ENCODE measurements around the gene TTC9. TPM values are rescaled to one million over a fixed set of nuclear protein-coding genes. Genes with fewer than 3 reads are reported as not detected.

TTC9 gene
- total and polyA plus RNA-seq, 2 donors from 2014 or later, result 2.6 to 5.2 TPM

DNA sequence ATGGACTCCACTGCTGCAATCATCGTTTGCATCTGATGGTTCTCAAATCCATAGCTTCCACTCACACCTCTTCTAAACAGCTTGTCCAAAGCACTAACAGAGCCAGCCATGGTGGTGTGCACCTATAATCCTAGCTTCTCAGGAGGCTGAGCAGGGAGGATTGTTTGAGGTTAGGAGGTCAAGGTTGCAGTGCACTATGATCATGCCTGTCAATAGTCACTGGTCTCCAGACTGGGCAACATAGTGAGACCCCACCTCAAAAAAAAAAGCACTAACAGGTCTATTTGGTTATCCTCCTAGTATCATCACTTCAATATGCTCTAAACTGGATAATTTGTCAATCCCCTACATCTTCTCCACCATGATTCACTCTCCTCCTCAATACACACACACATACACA, 63.2 kb downstream of the TTC9 start:
- H3K9me3 ChIP-seq (ENCODE audit: control insufficient read depth in 2 of 3, insufficient read depth in 1 of 3, low read length in 3 of 3), result no peaks in the 10 kb centered on the region
- TF ChIP-seq, protein P1, sequence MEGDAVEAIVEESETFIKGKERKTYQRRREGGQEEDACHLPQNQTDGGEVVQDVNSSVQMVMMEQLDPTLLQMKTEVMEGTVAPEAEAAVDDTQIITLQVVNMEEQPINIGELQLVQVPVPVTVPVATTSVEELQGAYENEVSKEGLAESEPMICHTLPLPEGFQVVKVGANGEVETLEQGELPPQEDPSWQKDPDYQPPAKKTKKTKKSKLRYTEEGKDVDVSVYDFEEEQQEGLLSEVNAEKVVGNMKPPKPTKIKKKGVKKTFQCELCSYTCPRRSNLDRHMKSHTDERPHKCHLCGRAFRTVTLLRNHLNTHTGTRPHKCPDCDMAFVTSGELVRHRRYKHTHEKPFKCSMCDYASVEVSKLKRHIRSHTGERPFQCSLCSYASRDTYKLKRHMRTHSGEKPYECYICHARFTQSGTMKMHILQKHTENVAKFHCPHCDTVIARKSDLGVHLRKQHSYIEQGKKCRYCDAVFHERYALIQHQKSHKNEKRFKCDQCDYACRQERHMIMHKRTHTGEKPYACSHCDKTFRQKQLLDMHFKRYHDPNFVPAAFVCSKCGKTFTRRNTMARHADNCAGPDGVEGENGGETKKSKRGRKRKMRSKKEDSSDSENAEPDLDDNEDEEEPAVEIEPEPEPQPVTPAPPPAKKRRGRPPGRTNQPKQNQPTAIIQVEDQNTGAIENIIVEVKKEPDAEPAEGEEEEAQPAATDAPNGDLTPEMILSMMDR (IDR thresholded peaks at IDR 0.05; ENCODE audit: borderline replicate concordance, extremely low read depth, insufficient read depth), result no peak
- H3K9ac ChIP-seq (ENCODE audit: low read length in 3 of 3), result no peak overlapping the region
- no peaks in the 10 kb centered on the region for H3K36me3 ChIP-seq (ENCODE audit: control insufficient read depth in 2 of 3, insufficient read depth in 3 of 3, low read length in 3 of 3)
- no peak overlapping the region for H3K27ac ChIP-seq (ENCODE audit: low read depth in 2 of 2, low read length in 2 of 2)
- no peaks in the 10 kb centered on the region for H3K4me1 ChIP-seq (ENCODE audit: control insufficient read depth in 2 of 3, insufficient read depth in 2 of 3, low read depth in 1 of 3, low read length in 3 of 3)
- no peak for DNase-seq
- intact Hi-C loops (cut with DNase I), result loop anchor here (10.0 kb wide), 1 partner anchor 90 kb away; no protein-coding TSS in a partner anchor
- H3K4me3 ChIP-seq (ENCODE audit: low read length in 3 of 3), result no peak overlapping the region
- no peaks in the 10 kb centered on the region for H3K27me3 ChIP-seq (ENCODE audit: control insufficient read depth, insufficient read depth, low read length)
- FAIRE-seq, result no peak

DNA sequence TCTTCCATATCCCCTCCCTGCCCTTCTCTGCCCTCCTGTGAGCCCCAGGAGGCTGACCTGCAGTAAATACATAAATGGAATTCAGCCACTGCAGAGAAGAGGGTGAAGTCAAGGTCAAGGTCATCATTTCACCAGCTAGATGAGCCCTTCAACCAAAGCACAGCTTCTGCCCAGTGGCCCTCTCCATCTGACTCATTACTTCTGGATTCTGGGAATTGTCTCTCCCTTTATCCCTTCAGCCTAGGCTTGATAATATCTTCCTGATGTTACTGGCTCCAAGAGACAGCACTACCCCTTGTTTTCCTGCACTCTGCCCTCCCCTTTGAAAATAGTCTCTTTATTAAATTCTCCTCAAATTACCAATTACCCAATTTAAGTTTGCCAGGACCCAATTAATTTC, 64.5 kb downstream of the TTC9 start:
- intact Hi-C loops (cut with DNase I), result loop anchor here (10.0 kb wide), 1 partner anchor 91 kb away; no protein-coding TSS in a partner anchor

DNA sequence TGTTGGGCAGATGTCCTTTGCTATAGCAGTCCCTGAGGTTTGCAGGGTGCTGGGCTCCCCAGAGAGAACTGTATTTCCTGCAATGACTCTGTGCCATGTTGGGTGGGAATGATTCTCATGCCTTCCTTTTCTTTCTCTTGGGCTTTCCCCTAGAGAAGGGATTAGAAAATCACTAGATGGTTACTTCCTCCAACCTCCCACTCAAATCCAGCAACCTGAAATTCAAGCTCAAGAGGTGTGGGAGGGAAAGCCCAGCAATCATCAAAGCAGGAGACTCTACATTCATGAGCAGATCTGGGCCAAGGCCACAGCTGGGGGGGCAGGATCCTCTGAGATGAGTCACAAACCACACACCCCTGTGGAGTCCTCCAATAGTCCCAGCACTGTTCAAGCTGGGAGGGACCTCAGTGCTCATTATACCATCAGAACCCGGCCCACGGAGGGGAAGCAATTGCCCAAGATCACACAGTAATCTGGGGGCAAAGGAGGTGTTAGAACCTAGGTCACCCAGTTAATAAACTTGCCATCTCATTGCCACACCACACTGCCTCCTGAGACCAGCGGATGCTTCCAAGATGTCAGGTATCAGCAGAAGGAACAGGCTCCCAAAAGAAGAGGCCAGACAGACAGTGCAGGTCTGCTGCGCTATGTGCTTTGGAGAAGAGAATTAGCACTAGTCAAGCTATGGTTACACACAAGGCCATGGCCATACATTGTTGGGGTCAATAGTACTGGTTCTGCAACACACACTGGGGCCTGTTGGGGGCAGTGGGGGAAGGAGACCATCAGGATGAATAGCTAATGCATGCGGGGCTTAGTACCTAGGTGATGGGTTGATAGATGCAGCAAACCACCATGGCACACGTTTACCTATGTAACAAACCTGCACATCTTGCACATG, 65.7 kb downstream of the TTC9 start:
- DNase-seq (peak in 2 of 5 donors; percentile 12 to 70), FAIRE-seq (no peak)
- Histone ChIP-seq H3K9me3 (ENCODE audit: control insufficient read depth in 2 of 3, insufficient read depth in 1 of 3, low read length in 3 of 3) (no peaks in the 10 kb centered on the region), H3K4me1 (ENCODE audit: control insufficient read depth in 2 of 3, insufficient read depth in 2 of 3, low read depth in 1 of 3, low read length in 3 of 3) (no peaks in the 10 kb centered on the region), H3K9ac (ENCODE audit: low read length in 3 of 3) (no peak overlapping the region), H3K4me3 (ENCODE audit: low read length in 3 of 3) (no peak overlapping the region), H3K27me3 (ENCODE audit: control insufficient read depth, insufficient read depth, low read length) (no peaks in the 10 kb centered on the region), H3K36me3 (ENCODE audit: control insufficient read depth in 2 of 3, insufficient read depth in 3 of 3, low read length in 3 of 3) (no peaks in the 10 kb centered on the region), H3K27ac (ENCODE audit: low read depth in 2 of 2, low read length in 2 of 2) (no peak overlapping the region)
- TF ChIP-seq, protein P1 (IDR thresholded peaks at IDR 0.05; ENCODE audit: borderline replicate concordance, extremely low read depth, insufficient read depth), result no peak
- intact Hi-C loops (cut with DNase I), result loop anchor here (10.0 kb wide), 1 partner anchor 93 kb away; no protein-coding TSS in a partner anchor

More for the DNA sequence above, 64.5 kb downstream of the TTC9 start:
- DNase-seq, result no peak
- no peak overlapping the region for H3K27ac ChIP-seq (ENCODE audit: low read depth in 2 of 2, low read length in 2 of 2)
- no peaks in the 10 kb centered on the region for H3K4me1 ChIP-seq (ENCODE audit: control insufficient read depth in 2 of 3, insufficient read depth in 2 of 3, low read depth in 1 of 3, low read length in 3 of 3)
- no peaks in the 10 kb centered on the region for H3K9me3 ChIP-seq (ENCODE audit: control insufficient read depth in 2 of 3, insufficient read depth in 1 of 3, low read length in 3 of 3)
- H3K4me3 ChIP-seq (ENCODE audit: low read length in 3 of 3), result no peak overlapping the region
- no peaks in the 10 kb centered on the region for H3K36me3 ChIP-seq (ENCODE audit: control insufficient read depth in 2 of 3, insufficient read depth in 3 of 3, low read length in 3 of 3)
- H3K27me3 ChIP-seq (ENCODE audit: control insufficient read depth, insufficient read depth, low read length), result no peaks in the 10 kb centered on the region
- H3K9ac ChIP-seq (ENCODE audit: low read length in 3 of 3), result no peak overlapping the region
- no peak for FAIRE-seq
- TF ChIP-seq, protein P1 (IDR thresholded peaks at IDR 0.05; ENCODE audit: borderline replicate concordance, extremely low read depth, insufficient read depth), result no peak

Measured in kidney (tissue), 14 donors.